ENCODE results near the gene NODAL. TPM values are rescaled to one million over a fixed set of nuclear protein-coding genes. Genes with fewer than 3 reads are reported as not detected.

Gene NODAL
- total and polyA plus RNA-seq, 2 experiments from 2014 or later = not detected

- DNase-seq = peak; percentile 96
- in situ Hi-C loops (cut with MboI) = no loop called here
- Histone ChIP-seq H3K9me3 (ENCODE audit: low read depth) (no peaks in the 10 kb centered on the region), H3K79me2 (ENCODE audit: insufficient read depth) (no peaks in the 10 kb centered on the region), H3K27me3 (replicated peaks; ENCODE audit: insufficient read depth) (no peaks in the 10 kb centered on the region), H3K4me1 (ENCODE audit: insufficient read depth) (no peaks in the 10 kb centered on the region), H3F3A (ENCODE audit: insufficient read depth) (no peaks in the 10 kb centered on the region), H4K20me1 (ENCODE audit: insufficient read depth) (no peaks in the 10 kb centered on the region), H3K9ac (peak overlapping the region; percentile 31; the same call in 1 of the 2 replicates), H3K27ac (no peak overlapping the region), H3K36me3 (ENCODE audit: low read depth) (no peaks in the 10 kb centered on the region), H3K4me2 (ENCODE audit: unreplicated experiment) (peak overlapping the region; percentile 74), H3K4me3 (peak overlapping the region; percentile 52), H2AFZ (no peak overlapping the region), H3K9me2 (ENCODE audit: insufficient read depth) (no peaks in the 10 kb centered on the region)
- WGBS, 2 experiments (ENCODE audit: low coverage in 1 of 2, low lambda C conversion rate in 2 of 2, missing lambda C conversion rate in 2 of 2) = 16% methylated on average over 39 to 54 of the region's 62 CpGs
- TF ChIP-seq EZH2phosphoT487 (IDR thresholded peaks at IDR 0.05; ENCODE audit: insufficient read depth, low read depth) (no peak), EZH2 (IDR thresholded peaks at IDR 0.05; ENCODE audit: insufficient read depth, poor library complexity, severe bottlenecking) (no peak)
These were observed 17.0 kb upstream of the NODAL start for GRCh38 chr10:70458329-70459060.

GRCh38 chr10:70457759-70458305, 16.4 kb upstream of the NODAL start:
- Histone ChIP-seq H3K79me2 (ENCODE audit: insufficient read depth) (no peaks in the 10 kb centered on the region), H2AFZ (no peak overlapping the region), H3K36me3 (ENCODE audit: low read depth) (no peaks in the 10 kb centered on the region), H3K4me2 (ENCODE audit: unreplicated experiment) (peak overlapping the region; percentile 74), H3K9me3 (ENCODE audit: low read depth) (no peaks in the 10 kb centered on the region), H4K20me1 (ENCODE audit: insufficient read depth) (no peaks in the 10 kb centered on the region), H3K27me3 (replicated peaks; ENCODE audit: insufficient read depth) (no peaks in the 10 kb centered on the region), H3K4me1 (ENCODE audit: insufficient read depth) (no peaks in the 10 kb centered on the region), H3F3A (ENCODE audit: insufficient read depth) (no peaks in the 10 kb centered on the region), H3K9me2 (ENCODE audit: insufficient read depth) (no peaks in the 10 kb centered on the region), H3K9ac (peak overlapping the region; percentile 24; the same call in 1 of the 2 replicates), H3K4me3 (no peak overlapping the region; the same call in 1 of the 2 replicates), H3K27ac (no peak overlapping the region)
- 77% methylated on average over 17 of the region's 17 CpGs for WGBS, 2 experiments (ENCODE audit: low coverage in 1 of 2, low lambda C conversion rate in 2 of 2, missing lambda C conversion rate in 2 of 2)
- no peak for DNase-seq
- no peak for TF ChIP-seq EZH2phosphoT487 (IDR thresholded peaks at IDR 0.05; ENCODE audit: insufficient read depth, low read depth)
- no peak for TF ChIP-seq EZH2 (IDR thresholded peaks at IDR 0.05; ENCODE audit: insufficient read depth, poor library complexity, severe bottlenecking)
- in situ Hi-C loops (cut with MboI) = no loop called here

GRCh38 chr10:70456164-70456563, 14.7 kb upstream of the NODAL start:
- Histone ChIP-seq H3K9me3 (ENCODE audit: low read depth) (no peaks in the 10 kb centered on the region), H3K4me3 (no peak overlapping the region), H2AFZ (no peak overlapping the region), H3K27me3 (replicated peaks; ENCODE audit: insufficient read depth) (no peaks in the 10 kb centered on the region), H4K20me1 (ENCODE audit: insufficient read depth) (no peaks in the 10 kb centered on the region), H3K4me1 (ENCODE audit: insufficient read depth) (no peaks in the 10 kb centered on the region), H3K27ac (no peak overlapping the region), H3F3A (ENCODE audit: insufficient read depth) (no peaks in the 10 kb centered on the region), H3K79me2 (ENCODE audit: insufficient read depth) (no peaks in the 10 kb centered on the region), H3K9ac (no peak overlapping the region), H3K36me3 (ENCODE audit: low read depth) (no peaks in the 10 kb centered on the region), H3K4me2 (ENCODE audit: unreplicated experiment) (no peak overlapping the region), H3K9me2 (ENCODE audit: insufficient read depth) (no peaks in the 10 kb centered on the region)
- in situ Hi-C loops (cut with MboI) = no loop called here
- DNase-seq = no peak
- TF ChIP-seq EZH2phosphoT487 (IDR thresholded peaks at IDR 0.05; ENCODE audit: insufficient read depth, low read depth) (no peak), EZH2 (IDR thresholded peaks at IDR 0.05; ENCODE audit: insufficient read depth, poor library complexity, severe bottlenecking) (no peak)
- WGBS, 2 experiments (ENCODE audit: low coverage in 1 of 2, low lambda C conversion rate in 2 of 2, missing lambda C conversion rate in 2 of 2) = 72 to 73% methylated on average over 6 to 8 of the region's 8 CpGs

GRCh38 chr10:70455213-70455630, 13.7 kb upstream of the NODAL start:
- Histone ChIP-seq H3K9ac (no peak overlapping the region), H3K27ac (no peak overlapping the region), H3K36me3 (ENCODE audit: low read depth) (no peaks in the 10 kb centered on the region), H3K4me2 (ENCODE audit: unreplicated experiment) (no peak overlapping the region), H3K4me3 (no peak overlapping the region), H3K4me1 (ENCODE audit: insufficient read depth) (no peaks in the 10 kb centered on the region), H2AFZ (no peak overlapping the region), H4K20me1 (ENCODE audit: insufficient read depth) (no peaks in the 10 kb centered on the region), H3K27me3 (replicated peaks; ENCODE audit: insufficient read depth) (no peaks in the 10 kb centered on the region), H3K79me2 (ENCODE audit: insufficient read depth) (no peaks in the 10 kb centered on the region), H3K9me3 (ENCODE audit: low read depth) (no peaks in the 10 kb centered on the region), H3K9me2 (ENCODE audit: insufficient read depth) (no peaks in the 10 kb centered on the region), H3F3A (ENCODE audit: insufficient read depth) (no peaks in the 10 kb centered on the region)
- TF ChIP-seq EZH2 (IDR thresholded peaks at IDR 0.05; ENCODE audit: insufficient read depth, poor library complexity, severe bottlenecking) (no peak), EZH2phosphoT487 (IDR thresholded peaks at IDR 0.05; ENCODE audit: insufficient read depth, low read depth) (no peak)
- WGBS, 2 experiments (ENCODE audit: low coverage in 1 of 2, low lambda C conversion rate in 2 of 2, missing lambda C conversion rate in 2 of 2) = 75 to 76% methylated on average over 6 of the region's 6 CpGs
- DNase-seq = no peak
- in situ Hi-C loops (cut with MboI) = no loop called here

Measured in GM23248 (cell line).